HepG2 (cell line): ENCODE measurements around the gene PDE4C. TPM values are rescaled to one million over a fixed set of nuclear protein-coding genes. Genes with fewer than 3 reads are reported as not detected.

ENCODE experiments used
- ATF1 ChIP-seq: IDR thresholded peaks from 2 replicates; pipeline ENCODE4 v1.6.1; 2016; ENCODE audit warnings: mild to moderate bottlenecking, control low read depth
- ATF6 ChIP-seq: sonication (generic); formaldehyde crosslinking; conservative IDR thresholded peaks from 2 replicates; pipeline ENCODE4 v1.4.0; 2020; ENCODE audit warnings: missing genetic modification reagents
- ATF7 ChIP-seq, 2 experiments: fragments of 450-650 bp in 1 of 2; sonication (generic) in 1 of 2; formaldehyde crosslinking in 1 of 2; IDR thresholded peaks; 2 replicates each; pipeline versions ENCODE4 v1.4.0 to v1.6.1; 2016 to 2020; ENCODE audit warnings: antibody characterized with exemption in 1 of 2, mild to moderate bottlenecking in 1 of 2, missing genetic modification reagents in 1 of 2
- BRD4 ChIP-seq: sonication (generic); formaldehyde crosslinking; IDR thresholded peaks from 2 replicates; pipeline ENCODE4 v1.4.0; 2020; ENCODE audit warnings: missing genetic modification reagents
- EHMT2 ChIP-seq: fragments of 200-600 bp; sonication (generic); IDR thresholded peaks from 2 replicates; pipeline ENCODE4 v1.7.0; 2017; ENCODE audit warnings: antibody characterized with exemption, low read depth, low read length, borderline replicate concordance
- EZH2 ChIP-seq: conservative IDR thresholded peaks from 2 replicates; pipeline ENCODE4 v1.6.1; 2012; ENCODE audit warnings: mild to moderate bottlenecking, low read depth, low read length, moderate library complexity
- HOXA3 ChIP-seq: sonication (generic); formaldehyde crosslinking; IDR thresholded peaks from 2 replicates; pipeline ENCODE4 v1.5.0; 2020; ENCODE audit warnings: missing genetic modification reagents
- IRF2 ChIP-seq: IDR thresholded peaks from 2 replicates; pipeline ENCODE4 v1.6.1; 2018; ENCODE audit warnings: missing genetic modification reagents, missing compliant biosample characterization
- NCOR1 ChIP-seq: fragments of 200-600 bp; sonication (generic); IDR thresholded peaks from 2 replicates; pipeline ENCODE4 v1.7.0; 2017; ENCODE audit warnings: antibody characterized with exemption, low read length, borderline replicate concordance
- NR2F2 ChIP-seq: IDR thresholded peaks from 2 replicates; pipeline ENCODE4 v1.6.1; 2012; ENCODE audit warnings: low read depth, inconsistent platforms, borderline replicate concordance
- PAX8 ChIP-seq: sonication (generic); formaldehyde crosslinking; IDR thresholded peaks from 2 replicates; pipeline ENCODE4 v1.8.0; 2022; ENCODE audit warnings: mild to moderate bottlenecking, missing genetic modification reagents, borderline replicate concordance
- SCMH1 ChIP-seq: sonication (generic); formaldehyde crosslinking; IDR thresholded peaks from 2 replicates; pipeline ENCODE4 v1.9.0; 2021; ENCODE audit warnings: missing genetic modification reagents, mild to moderate bottlenecking, borderline replicate concordance
- SRF ChIP-seq: IDR thresholded peaks from 2 replicates; pipeline ENCODE4 v1.6.1; 2011; ENCODE audit warnings: mild to moderate bottlenecking, low read depth, low read length, moderate library complexity
- TSC22D2 ChIP-seq: sonication (generic); formaldehyde crosslinking; IDR thresholded peaks from 2 replicates; pipeline ENCODE4 v1.5.1; 2020; ENCODE audit warnings: missing genetic modification reagents, mild to moderate bottlenecking, borderline replicate concordance
- ZIK1 ChIP-seq: sonication (generic); formaldehyde crosslinking; IDR thresholded peaks from 2 replicates; pipeline ENCODE4 v1.5.0; 2020; ENCODE audit warnings: mild to moderate bottlenecking, low read depth, missing genetic modification reagents, borderline replicate concordance
- ZNF143 ChIP-seq: sonication (generic); formaldehyde crosslinking; IDR thresholded peaks from 2 replicates; pipeline ENCODE4 v1.4.0; 2020; ENCODE audit warnings: missing genetic modification reagents
- ZNF230 ChIP-seq: sonication (generic); formaldehyde crosslinking; IDR thresholded peaks from 2 replicates; pipeline ENCODE4 v1.4.0; 2020; ENCODE audit warnings: mild to moderate bottlenecking, missing genetic modification reagents
- ZNF441 ChIP-seq: sonication (generic); formaldehyde crosslinking; IDR thresholded peaks from 2 replicates; pipeline ENCODE4 v1.7.0; 2021; ENCODE audit warnings: missing genetic modification reagents, borderline replicate concordance
- ZNF549 ChIP-seq: sonication (generic); formaldehyde crosslinking; IDR thresholded peaks from 2 replicates; pipeline ENCODE4 v1.5.0; 2020; ENCODE audit warnings: missing genetic modification reagents
- ZNF577 ChIP-seq: sonication (generic); formaldehyde crosslinking; IDR thresholded peaks from 2 replicates; pipeline ENCODE4 v1.4.0; 2020; ENCODE audit warnings: mild to moderate bottlenecking, low read depth, missing genetic modification reagents, borderline replicate concordance
- ZNF672 ChIP-seq: sonication (generic); formaldehyde crosslinking; IDR thresholded peaks from 2 replicates; pipeline ENCODE4 v1.8.1; 2022; ENCODE audit warnings: missing genetic modification reagents
- ZNF7 ChIP-seq: IDR thresholded peaks from 2 replicates; pipeline ENCODE4 v1.6.1; 2016; ENCODE audit warnings: missing biosample characterization, missing genetic modification reagents
- polyA plus RNA-seq, 8 experiments: library from polyadenylated mRNA; depleted of rRNA in 3 of 8; stranded (reverse) in 7 of 8; unstranded in 1 of 8; fragments of >200 nt; fragmentation: Illumina TruSeq in 4 of 8; extraction: Trizol in 4 of 8; gene quantifications; 2 replicates each; pipeline versions ENCODE4 v1.2.1 to v1.2.3, GENCODE V29; 2011 to 2016; ENCODE audit warnings: low read depth in 4 of 8, missing spikeins in 1 of 8, mixed read lengths in 1 of 8; ENCODE audit not compliant: insufficient read depth in 1 of 8
- total RNA-seq, 5 experiments: library from RNA; depleted of rRNA; stranded (reverse); fragments of >200 nt; fragmentation: Illumina TruSeq; extraction: Trizol; gene quantifications; 2 replicates each; pipeline ENCODE4 v1.2.3, GENCODE V29; 2016; ENCODE audit warnings: low read depth in 1 of 5
- TF ChIP-seq, protein P1 (sequence below): sonication (generic); formaldehyde crosslinking; IDR thresholded peaks from 2 replicates; pipeline ENCODE4 v1.4.0; 2020; ENCODE audit warnings: missing genetic modification reagents
- TF ChIP-seq, protein P2 (sequence below): fragments of 450-650 bp; IDR thresholded peaks from 2 replicates; pipeline ENCODE4 v1.6.1; 2017
- TF ChIP-seq, protein P3 (sequence below): sonication (generic); formaldehyde crosslinking; IDR thresholded peaks from 2 replicates; pipeline ENCODE4 v1.8.1; 2023; ENCODE audit warnings: mild to moderate bottlenecking, missing genetic modification reagents

The PDE4C gene
- total and polyA plus RNA-seq, 2 of the 13 experiments (the other 11 are each of a cell fraction or from before 2014, with no cell fraction given): 1.4 to 14.0 TPM

DNA sequence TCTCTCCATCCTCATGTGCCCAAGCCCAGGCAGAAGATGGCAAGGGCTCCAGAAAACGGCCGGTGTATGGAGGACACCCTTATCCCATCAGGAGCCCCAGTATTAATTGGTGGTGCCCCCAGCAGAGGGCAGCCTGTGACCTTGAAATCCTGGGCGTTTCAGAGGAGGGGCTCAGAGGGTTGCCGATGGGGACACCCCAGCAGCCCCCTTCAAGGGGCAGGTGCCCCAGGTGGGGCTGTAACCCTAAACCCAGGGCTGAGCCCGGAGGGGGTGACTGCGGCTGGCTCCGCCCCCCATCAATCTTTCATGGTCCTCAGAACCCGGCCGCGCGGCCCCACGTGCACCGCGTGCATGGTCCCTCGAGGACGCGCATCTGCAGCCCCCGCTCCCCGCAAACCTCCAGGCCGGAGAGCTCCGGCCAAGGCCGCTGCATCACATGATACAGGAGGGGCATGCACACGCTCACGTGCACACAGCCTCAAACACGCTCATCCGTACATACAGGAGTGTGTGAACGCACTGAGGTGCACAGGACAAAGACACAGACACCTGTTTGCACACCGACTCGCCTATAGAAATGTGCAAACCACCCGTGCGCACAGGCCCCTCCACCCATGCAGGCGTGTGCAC, 23.3 kb downstream of the PDE4C start (continued):
- TF ChIP-seq, protein P1, sequence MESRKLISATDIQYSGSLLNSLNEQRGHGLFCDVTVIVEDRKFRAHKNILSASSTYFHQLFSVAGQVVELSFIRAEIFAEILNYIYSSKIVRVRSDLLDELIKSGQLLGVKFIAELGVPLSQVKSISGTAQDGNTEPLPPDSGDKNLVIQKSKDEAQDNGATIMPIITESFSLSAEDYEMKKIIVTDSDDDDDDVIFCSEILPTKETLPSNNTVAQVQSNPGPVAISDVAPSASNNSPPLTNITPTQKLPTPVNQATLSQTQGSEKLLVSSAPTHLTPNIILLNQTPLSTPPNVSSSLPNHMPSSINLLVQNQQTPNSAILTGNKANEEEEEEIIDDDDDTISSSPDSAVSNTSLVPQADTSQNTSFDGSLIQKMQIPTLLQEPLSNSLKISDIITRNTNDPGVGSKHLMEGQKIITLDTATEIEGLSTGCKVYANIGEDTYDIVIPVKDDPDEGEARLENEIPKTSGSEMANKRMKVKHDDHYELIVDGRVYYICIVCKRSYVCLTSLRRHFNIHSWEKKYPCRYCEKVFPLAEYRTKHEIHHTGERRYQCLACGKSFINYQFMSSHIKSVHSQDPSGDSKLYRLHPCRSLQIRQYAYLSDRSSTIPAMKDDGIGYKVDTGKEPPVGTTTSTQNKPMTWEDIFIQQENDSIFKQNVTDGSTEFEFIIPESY (CRISPR knock-in tag): peak; percentile 86
- TF ChIP-seq ATF6 (CRISPR knock-in tag): no peak
- TF ChIP-seq ZNF577: no peak
- TF ChIP-seq HOXA3: no peak
- TF ChIP-seq ZNF672 (CRISPR knock-in tag): no peak
- TF ChIP-seq TSC22D2: no peak
- no peak for TF ChIP-seq NCOR1
- no peak for TF ChIP-seq ATF1 (CRISPR knock-in tag)
- TF ChIP-seq SCMH1 (CRISPR knock-in tag): no peak
- TF ChIP-seq PAX8 (CRISPR knock-in tag): no peak
- TF ChIP-seq, protein P2, sequence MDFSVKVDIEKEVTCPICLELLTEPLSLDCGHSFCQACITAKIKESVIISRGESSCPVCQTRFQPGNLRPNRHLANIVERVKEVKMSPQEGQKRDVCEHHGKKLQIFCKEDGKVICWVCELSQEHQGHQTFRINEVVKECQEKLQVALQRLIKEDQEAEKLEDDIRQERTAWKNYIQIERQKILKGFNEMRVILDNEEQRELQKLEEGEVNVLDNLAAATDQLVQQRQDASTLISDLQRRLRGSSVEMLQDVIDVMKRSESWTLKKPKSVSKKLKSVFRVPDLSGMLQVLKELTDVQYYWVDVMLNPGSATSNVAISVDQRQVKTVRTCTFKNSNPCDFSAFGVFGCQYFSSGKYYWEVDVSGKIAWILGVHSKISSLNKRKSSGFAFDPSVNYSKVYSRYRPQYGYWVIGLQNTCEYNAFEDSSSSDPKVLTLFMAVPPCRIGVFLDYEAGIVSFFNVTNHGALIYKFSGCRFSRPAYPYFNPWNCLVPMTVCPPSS: no peak
- TF ChIP-seq NR2F2: no peak
- no peak for TF ChIP-seq SRF
- no peak for TF ChIP-seq EHMT2
- TF ChIP-seq ZNF549: no peak
- no peak for TF ChIP-seq ZNF441
- no peak for TF ChIP-seq ZNF7 (CRISPR knock-in tag)
- TF ChIP-seq EZH2: no peak
- TF ChIP-seq ZIK1 (CRISPR knock-in tag): 0 out of 2 replicates have a peak, but pooled peaks have one; percentile 13
- no peak for TF ChIP-seq ZNF230 (CRISPR knock-in tag)
- TF ChIP-seq BRD4 (CRISPR knock-in tag): no peak
- TF ChIP-seq ATF7 (IDR thresholded peaks at IDR 0.05): no peak
- no peak for TF ChIP-seq ATF7 (CRISPR knock-in tag; IDR thresholded peaks at IDR 0.05)
- TF ChIP-seq, protein P3, sequence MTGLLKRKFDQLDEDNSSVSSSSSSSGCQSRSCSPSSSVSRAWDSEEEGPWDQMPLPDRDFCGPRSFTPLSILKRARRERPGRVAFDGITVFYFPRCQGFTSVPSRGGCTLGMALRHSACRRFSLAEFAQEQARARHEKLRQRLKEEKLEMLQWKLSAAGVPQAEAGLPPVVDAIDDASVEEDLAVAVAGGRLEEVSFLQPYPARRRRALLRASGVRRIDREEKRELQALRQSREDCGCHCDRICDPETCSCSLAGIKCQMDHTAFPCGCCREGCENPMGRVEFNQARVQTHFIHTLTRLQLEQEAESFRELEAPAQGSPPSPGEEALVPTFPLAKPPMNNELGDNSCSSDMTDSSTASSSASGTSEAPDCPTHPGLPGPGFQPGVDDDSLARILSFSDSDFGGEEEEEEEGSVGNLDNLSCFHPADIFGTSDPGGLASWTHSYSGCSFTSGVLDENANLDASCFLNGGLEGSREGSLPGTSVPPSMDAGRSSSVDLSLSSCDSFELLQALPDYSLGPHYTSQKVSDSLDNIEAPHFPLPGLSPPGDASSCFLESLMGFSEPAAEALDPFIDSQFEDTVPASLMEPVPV (CRISPR knock-in tag): no peak
- TF ChIP-seq ZNF143: no peak
- TF ChIP-seq IRF2: no peak
